Endothelial cell of umbilical vein (primary cell): ENCODE results near the gene CADPS.

Experiments used
- POLR2A ChIP-seq: IDR thresholded peaks from 2 replicates; pipeline ENCODE4 v1.6.1; 2012; ENCODE audit warnings: low read depth, mild to moderate bottlenecking, control low read depth, low read length
- POLR2AphosphoS5 ChIP-seq: IDR thresholded peaks from 2 replicates; pipeline ENCODE4 v1.6.1; 2012; ENCODE audit warnings: low read depth, mild to moderate bottlenecking, control low read depth, low read length, moderate library complexity; ENCODE audit not compliant: insufficient read depth
- TF ChIP-seq, protein P1 (sequence below), 2 donors: IDR thresholded peaks; 1 replicate in 1 of 2; 2 replicates in 1 of 2; pipeline ENCODE4 v1.5.1; 2011; ENCODE audit warnings: low read length in 2 of 2, mild to moderate bottlenecking in 2 of 2, moderate library complexity in 2 of 2, control low read depth in 1 of 2, inconsistent platforms in 1 of 2, low read depth in 1 of 2; ENCODE audit not compliant: insufficient read depth in 1 of 2; ENCODE audit errors: extremely low read depth in 1 of 2

DNA sequence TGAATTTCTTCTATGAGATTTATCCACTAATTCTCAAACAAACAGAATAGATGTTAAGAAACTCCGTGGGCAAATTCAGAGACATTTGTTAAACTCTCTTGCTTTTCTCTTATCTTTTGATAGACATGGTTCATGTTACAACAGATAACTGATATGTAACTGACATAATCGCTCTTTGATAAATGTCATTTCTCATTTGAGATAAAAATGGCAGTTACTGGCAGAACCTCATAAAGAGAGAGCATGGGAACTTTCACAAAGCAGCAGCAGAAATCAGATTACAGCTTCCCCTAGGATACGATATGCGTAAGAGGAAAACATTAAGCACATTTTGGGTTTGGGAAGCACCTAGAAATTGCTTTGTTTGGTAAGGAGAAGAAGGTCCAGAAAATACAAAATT, 126.1 kb downstream of the CADPS start:
- TF ChIP-seq POLR2AphosphoS5 (no peak), POLR2A (no peak)
- TF ChIP-seq, protein P1, sequence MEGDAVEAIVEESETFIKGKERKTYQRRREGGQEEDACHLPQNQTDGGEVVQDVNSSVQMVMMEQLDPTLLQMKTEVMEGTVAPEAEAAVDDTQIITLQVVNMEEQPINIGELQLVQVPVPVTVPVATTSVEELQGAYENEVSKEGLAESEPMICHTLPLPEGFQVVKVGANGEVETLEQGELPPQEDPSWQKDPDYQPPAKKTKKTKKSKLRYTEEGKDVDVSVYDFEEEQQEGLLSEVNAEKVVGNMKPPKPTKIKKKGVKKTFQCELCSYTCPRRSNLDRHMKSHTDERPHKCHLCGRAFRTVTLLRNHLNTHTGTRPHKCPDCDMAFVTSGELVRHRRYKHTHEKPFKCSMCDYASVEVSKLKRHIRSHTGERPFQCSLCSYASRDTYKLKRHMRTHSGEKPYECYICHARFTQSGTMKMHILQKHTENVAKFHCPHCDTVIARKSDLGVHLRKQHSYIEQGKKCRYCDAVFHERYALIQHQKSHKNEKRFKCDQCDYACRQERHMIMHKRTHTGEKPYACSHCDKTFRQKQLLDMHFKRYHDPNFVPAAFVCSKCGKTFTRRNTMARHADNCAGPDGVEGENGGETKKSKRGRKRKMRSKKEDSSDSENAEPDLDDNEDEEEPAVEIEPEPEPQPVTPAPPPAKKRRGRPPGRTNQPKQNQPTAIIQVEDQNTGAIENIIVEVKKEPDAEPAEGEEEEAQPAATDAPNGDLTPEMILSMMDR (IDR thresholded peaks at IDR 0.05; ENCODE audit: extremely low read depth in 1 of 2, insufficient read depth in 1 of 2, low read depth in 1 of 2, low read length in 2 of 2), result no peak
